Measurements from ENCODE around the gene UXS1.

GRCh38 chr2:106127282-106127771, 66.8 kb downstream of the UXS1 start:
- TF ChIP-seq EZH2 (IDR thresholded peaks at IDR 0.05; ENCODE audit: insufficient read depth, low read length) = no peak
- no peak for TF ChIP-seq CTCF (IDR thresholded peaks at IDR 0.05; ENCODE audit: insufficient read depth, low read depth, low read length)
